Left ventricle myocardium inferior (tissue), 1 donor: ENCODE data around the gene ARHGEF7. TPM values are rescaled to one million over a fixed set of nuclear protein-coding genes. Genes with fewer than 3 reads are reported as not detected.

Source experiments
- DNase-seq: peaks from one replicate; pipeline ENCODE4 v3.0.0-alpha.2; 2020
- H3K27ac ChIP-seq: fragments of 200-600 bp; replicated peaks from 2 replicates; pipeline ENCODE4 v1.8.0; 2021
- H3K27me3 ChIP-seq: fragments of 200-600 bp; 2 replicates; pipeline ENCODE4 v1.8.0; 2021; ENCODE audit warnings: low read depth
- H3K36me3 ChIP-seq: fragments of 200-600 bp; 2 replicates; pipeline ENCODE4 v1.8.0; 2021
- H3K4me1 ChIP-seq: fragments of 200-600 bp; 2 replicates; pipeline ENCODE4 v1.8.0; 2021
- H3K4me3 ChIP-seq: fragments of 200-600 bp; 2 replicates; pipeline ENCODE4 v1.8.0; 2021; ENCODE audit warnings: mild to moderate bottlenecking, moderate library complexity
- H3K9me3 ChIP-seq: fragments of 200-600 bp; replicated peaks from 2 replicates; pipeline ENCODE4 v1.8.0; 2021
- intact Hi-C: fragments of 100-400 bp; cut with micrococcal nuclease; formaldehyde crosslinking; loops from one replicate; pipeline ENCODE4 v1.11.0; 2022
- total RNA-seq: library from RNA; stranded (reverse); fragmentation: NEBNext Ultra II Directional; extraction: Animal tissue kit (Norgen Biotek cat#: 25700); gene quantifications from one replicate; pipeline ENCODE4 v1.2.1, GENCODE V29; 2021
- TF ChIP-seq, protein P1 (sequence below): fragments of 200-600 bp; IDR thresholded peaks from 2 replicates; pipeline ENCODE4 v1.8.0; 2021; ENCODE audit warnings: antibody characterized with exemption, mild to moderate bottlenecking, borderline replicate concordance
- donor health status: DM: no; HTN: yes; CAD: no; lungs with severe emphysema.

ARHGEF7 gene
- total RNA-seq, 1 donor from 2014 or later: 35.9 TPM

DNA sequence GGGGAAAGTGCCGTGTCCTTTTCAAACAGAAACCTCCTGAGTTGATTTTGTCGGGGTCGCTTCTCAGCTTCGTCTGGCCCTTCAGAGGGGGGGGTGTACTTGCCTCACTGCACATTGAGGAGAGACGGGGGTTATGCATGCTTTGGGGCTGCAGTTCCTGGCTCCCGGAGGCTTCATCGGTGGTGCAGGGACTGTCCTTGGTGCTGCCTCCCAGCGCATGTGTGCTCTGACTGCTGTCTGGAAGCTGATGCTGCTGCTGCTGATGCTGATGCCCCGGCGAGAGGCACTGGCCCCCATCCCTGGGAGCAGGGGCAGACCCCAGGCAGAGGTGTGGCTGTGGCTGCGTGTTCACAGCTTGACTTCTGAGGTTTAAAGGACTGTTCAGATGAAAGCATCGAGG is 91.0 kb downstream of the ARHGEF7 start:
- Histone ChIP-seq H3K4me3 (peak overlapping the region; percentile 60), H3K36me3 (peaks cover 4% of the 10 kb centered on the region), H3K9me3 (no peaks in the 10 kb centered on the region), H3K27ac (peak overlapping the region; percentile 0), H3K4me1 (peaks cover 97% of the 10 kb centered on the region), H3K27me3 (no peaks in the 10 kb centered on the region)
- intact Hi-C loops: no loop called here
- DNase-seq: no peak
- TF ChIP-seq, protein P1, sequence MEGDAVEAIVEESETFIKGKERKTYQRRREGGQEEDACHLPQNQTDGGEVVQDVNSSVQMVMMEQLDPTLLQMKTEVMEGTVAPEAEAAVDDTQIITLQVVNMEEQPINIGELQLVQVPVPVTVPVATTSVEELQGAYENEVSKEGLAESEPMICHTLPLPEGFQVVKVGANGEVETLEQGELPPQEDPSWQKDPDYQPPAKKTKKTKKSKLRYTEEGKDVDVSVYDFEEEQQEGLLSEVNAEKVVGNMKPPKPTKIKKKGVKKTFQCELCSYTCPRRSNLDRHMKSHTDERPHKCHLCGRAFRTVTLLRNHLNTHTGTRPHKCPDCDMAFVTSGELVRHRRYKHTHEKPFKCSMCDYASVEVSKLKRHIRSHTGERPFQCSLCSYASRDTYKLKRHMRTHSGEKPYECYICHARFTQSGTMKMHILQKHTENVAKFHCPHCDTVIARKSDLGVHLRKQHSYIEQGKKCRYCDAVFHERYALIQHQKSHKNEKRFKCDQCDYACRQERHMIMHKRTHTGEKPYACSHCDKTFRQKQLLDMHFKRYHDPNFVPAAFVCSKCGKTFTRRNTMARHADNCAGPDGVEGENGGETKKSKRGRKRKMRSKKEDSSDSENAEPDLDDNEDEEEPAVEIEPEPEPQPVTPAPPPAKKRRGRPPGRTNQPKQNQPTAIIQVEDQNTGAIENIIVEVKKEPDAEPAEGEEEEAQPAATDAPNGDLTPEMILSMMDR: no peak

DNA sequence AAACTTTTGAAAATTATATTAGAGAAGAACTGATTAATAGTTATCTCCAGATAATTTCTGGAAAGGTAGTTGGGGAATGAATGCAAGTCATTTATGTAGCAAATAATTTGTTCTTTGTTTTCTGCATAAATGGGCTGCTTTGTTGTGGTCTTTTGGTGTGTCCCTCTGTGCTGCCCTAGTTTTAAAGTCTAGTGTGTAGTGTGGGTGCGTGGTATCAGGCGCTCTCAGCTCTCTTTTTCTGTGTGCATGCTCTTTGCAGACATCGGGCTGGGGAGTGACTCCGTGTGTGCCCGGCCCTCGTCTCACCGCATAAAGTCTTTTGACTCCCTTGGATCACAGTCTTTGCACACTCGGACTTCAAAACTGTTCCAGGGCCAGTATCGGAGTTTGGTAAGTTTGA is 94.5 kb downstream of the ARHGEF7 start:
- TF ChIP-seq, protein P1: no peak
- H3K4me1 ChIP-seq: peaks cover 97% of the 10 kb centered on the region
- peak overlapping the region; percentile 30 for H3K4me3 ChIP-seq
- no peaks in the 10 kb centered on the region for H3K9me3 ChIP-seq
- no peak for DNase-seq
- peaks cover 4% of the 10 kb centered on the region for H3K36me3 ChIP-seq
- H3K27me3 ChIP-seq: no peaks in the 10 kb centered on the region
- intact Hi-C loops: loop anchor here (10.0 kb wide), 1 partner anchor 145 kb away; no protein-coding TSS in a partner anchor
- H3K27ac ChIP-seq: peak overlapping the region; percentile 58

DNA sequence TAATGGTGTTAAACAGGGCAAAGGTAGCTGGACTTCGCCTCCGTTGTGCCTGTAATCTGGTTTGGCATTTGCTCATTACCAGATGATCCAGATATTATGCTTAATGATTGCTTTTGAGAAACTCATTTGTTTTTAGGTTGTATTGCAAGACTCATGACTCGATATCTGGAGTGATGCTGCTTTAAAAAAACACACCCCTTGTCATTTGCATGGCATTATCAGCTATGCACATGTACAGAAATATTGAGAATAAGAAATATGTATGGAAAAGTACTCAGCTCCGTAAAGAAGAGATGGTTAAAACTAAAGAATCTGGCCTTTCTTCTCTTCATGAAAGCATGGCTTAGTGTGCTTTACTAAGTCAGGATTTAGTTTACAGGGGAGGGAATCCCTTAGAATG is 95.0 kb downstream of the ARHGEF7 start:
- H3K4me1 ChIP-seq: peaks cover 97% of the 10 kb centered on the region

DNA sequence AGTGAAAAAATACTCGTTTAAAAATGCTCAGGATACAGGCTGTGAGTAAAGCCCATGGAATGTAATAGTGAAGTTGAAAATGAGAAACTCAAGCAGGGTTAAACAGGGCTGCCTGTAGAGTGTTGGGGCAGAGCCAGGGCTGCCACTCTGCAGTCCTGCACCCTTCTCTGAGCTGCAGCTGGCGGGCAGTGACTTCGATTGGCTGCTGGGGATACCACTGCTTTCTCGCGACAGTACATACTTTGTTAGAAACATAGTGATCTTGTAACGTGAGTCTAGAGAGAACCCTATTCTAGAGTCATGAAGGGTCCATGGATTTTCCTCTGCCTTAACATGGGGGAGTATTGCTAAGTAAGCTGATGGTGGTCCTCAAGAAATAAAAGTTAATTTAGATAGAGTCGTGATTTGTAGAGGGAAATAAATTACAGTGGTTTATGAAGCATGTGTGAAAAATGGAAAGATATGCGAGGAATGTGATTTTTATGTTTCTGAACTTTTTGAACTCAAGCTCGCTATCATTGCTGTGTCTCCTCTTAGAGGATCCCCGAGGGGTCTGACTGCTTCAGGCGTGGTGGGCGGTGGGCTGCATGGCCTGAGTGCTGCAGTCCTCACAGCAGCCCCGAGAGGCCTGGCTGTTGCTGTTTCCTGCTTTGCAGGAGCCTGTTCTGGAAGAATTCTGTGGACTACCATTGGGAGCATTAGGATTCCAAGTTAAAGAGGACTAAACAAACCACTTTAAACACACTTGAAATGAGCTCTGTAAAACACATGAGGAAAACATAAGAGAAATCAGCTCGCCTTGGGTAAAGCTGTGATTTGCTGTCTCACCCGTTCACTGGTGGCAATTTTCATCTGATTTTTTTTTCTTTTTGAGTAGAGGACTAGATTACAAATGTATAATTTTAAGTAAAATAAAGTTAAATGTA is 95.7 kb downstream of the ARHGEF7 start:
- Histone ChIP-seq H3K9me3 (no peaks in the 10 kb centered on the region), H3K27me3 (no peaks in the 10 kb centered on the region), H3K27ac (peak overlapping the region; percentile 58), H3K4me3 (peak overlapping the region; percentile 30), H3K4me1 (peaks cover 97% of the 10 kb centered on the region), H3K36me3 (peaks cover 4% of the 10 kb centered on the region)
- TF ChIP-seq, protein P1: no peak
- intact Hi-C loops: loop anchor here (10.0 kb wide), 1 partner anchor 146 kb away; no protein-coding TSS in a partner anchor
- peak; percentile 48 for DNase-seq

More for the DNA sequence above, 95.0 kb downstream of the ARHGEF7 start:
- TF ChIP-seq, protein P1: no peak
- H3K9me3 ChIP-seq: no peaks in the 10 kb centered on the region
- peak overlapping the region; percentile 58 for H3K27ac ChIP-seq
- intact Hi-C loops: loop anchor here (10.0 kb wide), 1 partner anchor 145 kb away; no protein-coding TSS in a partner anchor
- H3K27me3 ChIP-seq: no peaks in the 10 kb centered on the region
- no peak for DNase-seq
- peaks cover 4% of the 10 kb centered on the region for H3K36me3 ChIP-seq
- peak overlapping the region; percentile 30 for H3K4me3 ChIP-seq

- no peaks in the 10 kb centered on the region for H3K36me3 ChIP-seq
- intact Hi-C loops: loop anchor here (10.0 kb wide), 1 partner anchor 147 kb away; no protein-coding TSS in a partner anchor
- peak overlapping the region; percentile 3 for H3K4me3 ChIP-seq
- no peaks in the 10 kb centered on the region for H3K27me3 ChIP-seq
- H3K9me3 ChIP-seq: no peaks in the 10 kb centered on the region
- H3K4me1 ChIP-seq: peaks cover 100% of the 10 kb centered on the region
- peak overlapping the region; percentile 58 for H3K27ac ChIP-seq
- TF ChIP-seq, protein P1: no peak
- no peak for DNase-seq
Observed at GRCh38 chr13:111211789-111212516, 96.8 kb downstream of the ARHGEF7 start.
